Stimulated activated CD8-positive, alpha-beta memory T cell treated with anti-CD3 and anti-CD28 coated beads, Interleukin-12 subunit alpha, Interleukin-12 subunit beta, amount 100 ng/mL, for 24 hours (primary cell): ENCODE measurements around the gene SBNO1.
"Not testable (repeated sequence)": the region's sequence is repeated elsewhere in the genome, so short reads cannot be mapped to it uniquely, and the experiment has no call there.

ENCODE experiments used
- DNase-seq: peaks from one replicate; pipeline ENCODE4 v3.0.0-alpha.2; 2020; ENCODE audit errors: extremely low read depth

The SBNO1 gene

DNA sequence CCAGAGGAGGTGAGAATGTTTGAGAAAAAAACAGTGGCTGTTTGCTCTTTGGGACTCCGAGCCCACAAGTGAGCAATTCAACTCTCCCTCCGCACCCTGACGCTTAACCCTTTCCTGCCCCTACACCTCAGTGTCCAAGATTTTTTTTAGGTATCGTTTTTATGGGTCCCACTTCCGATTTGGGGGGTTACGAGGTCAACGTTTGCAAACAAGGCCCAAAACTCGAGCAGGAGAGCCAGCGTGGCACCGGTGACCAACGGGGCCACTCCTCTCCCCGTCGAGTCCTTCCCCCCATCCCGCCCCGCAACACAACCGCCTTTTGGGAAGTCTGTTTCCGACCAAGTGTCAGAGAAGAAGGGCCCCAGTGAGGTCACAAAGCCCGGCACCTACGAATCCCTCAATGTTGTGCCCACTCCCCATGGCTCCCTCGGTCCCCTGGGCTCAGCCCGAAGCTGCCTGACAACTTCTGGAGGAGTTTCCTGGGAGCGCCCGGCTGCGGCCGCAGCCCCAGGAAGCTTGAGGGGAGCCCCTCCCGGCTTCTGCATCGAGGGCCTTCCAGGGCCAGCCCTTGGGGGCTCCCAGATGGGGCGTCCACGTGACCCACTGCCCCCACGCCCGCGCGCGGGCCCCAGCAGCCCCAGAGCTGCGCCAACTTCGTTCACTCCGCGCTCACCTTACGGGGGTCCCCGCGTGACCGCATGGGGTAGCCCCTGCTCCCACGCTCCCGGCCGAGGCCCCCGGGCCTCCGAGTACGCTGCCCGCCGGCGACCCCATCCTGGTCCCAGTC, 94.2 kb downstream of the SBNO1 start:
- DNase-seq: no peak

GRCh38 chr12:123269896-123270213, 94.8 kb downstream of the SBNO1 start:
- no peak for DNase-seq

- DNase-seq: no peak
Observed at GRCh38 chr12:123269395-123269892, 95.2 kb downstream of the SBNO1 start.

DNA sequence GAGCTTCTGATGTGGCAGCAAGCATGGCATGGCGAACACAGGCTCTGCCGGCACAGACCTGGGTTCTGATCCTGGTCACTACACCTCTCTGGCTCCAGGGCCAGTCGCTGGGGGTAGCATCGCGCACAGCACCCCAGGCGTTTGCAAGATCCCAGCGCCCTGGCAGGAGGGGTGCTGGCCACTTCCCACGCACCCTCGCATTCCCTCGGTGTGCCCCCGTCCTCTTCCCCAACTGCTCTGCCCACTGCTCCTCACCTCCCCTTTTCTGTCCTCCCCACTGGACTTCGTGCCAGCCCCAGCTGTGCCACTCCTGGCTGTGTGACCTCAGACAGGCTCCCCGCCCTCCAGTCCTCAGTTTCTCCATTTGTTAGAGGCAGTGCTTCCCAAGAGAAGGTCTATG, 95.8 kb downstream of the SBNO1 start:
- no peak for DNase-seq

- DNase-seq: no peak
Observed at GRCh38 chr12:123267991-123268843, 96.4 kb downstream of the SBNO1 start.

GRCh38 chr12:123267335-123267920, 97.2 kb downstream of the SBNO1 start:
- no peak for DNase-seq

- DNase-seq: no peak
Observed at GRCh38 chr12:123266679-123267277, 97.9 kb downstream of the SBNO1 start.

GRCh38 chr12:123265851-123266678, 98.6 kb downstream of the SBNO1 start:
- DNase-seq: no peak

DNA sequence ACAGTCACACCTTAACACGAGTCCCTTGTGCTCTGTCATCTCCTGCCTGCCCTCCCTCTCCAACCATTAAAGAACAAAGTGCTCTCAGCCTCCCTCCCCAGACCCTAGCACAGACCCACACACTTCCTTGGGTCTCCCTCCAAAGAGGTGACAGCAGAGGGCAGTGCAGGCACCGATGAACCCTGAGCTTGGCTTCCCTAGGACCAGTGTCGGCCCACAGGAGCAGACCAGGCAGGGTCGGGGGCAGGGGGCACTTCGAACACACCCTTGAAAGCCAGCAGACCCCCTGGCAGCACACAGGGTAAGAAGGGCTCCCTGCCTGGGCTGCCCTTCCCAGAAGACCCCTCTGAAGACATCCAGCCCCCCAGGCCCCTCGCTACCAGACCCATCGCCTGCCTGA, 100.0 kb downstream of the SBNO1 start:
- DNase-seq: no peak

GRCh38 chr12:123263196-123263817, 101.3 kb downstream of the SBNO1 start:
- no peak for DNase-seq

- DNase-seq: no peak
Observed at GRCh38 chr12:123261196-123261595, 103.5 kb downstream of the SBNO1 start.

GRCh38 chr12:123260081-123260480, 104.6 kb downstream of the SBNO1 start:
- DNase-seq: no peak

DNA sequence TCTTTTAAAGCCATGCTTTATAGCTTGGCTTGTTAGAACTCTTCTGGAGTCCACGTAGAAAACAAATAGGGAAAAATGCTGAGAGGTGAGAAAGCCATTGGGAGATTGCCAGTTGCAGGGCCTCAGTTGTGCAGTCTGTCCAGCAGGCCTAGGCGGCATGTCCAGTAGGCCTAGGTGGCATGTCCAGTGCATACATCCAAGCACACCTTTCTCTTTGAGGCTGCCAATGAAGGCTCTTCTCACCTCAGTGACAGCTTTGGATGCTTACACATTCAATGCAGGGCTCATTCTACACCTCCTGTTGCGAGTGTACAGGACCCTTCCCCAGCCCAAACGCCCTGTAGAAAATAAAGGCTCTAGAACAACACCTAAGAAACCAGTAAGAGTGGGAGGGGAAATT, 106.1 kb downstream of the SBNO1 start:
- DNase-seq: no peak

DNA sequence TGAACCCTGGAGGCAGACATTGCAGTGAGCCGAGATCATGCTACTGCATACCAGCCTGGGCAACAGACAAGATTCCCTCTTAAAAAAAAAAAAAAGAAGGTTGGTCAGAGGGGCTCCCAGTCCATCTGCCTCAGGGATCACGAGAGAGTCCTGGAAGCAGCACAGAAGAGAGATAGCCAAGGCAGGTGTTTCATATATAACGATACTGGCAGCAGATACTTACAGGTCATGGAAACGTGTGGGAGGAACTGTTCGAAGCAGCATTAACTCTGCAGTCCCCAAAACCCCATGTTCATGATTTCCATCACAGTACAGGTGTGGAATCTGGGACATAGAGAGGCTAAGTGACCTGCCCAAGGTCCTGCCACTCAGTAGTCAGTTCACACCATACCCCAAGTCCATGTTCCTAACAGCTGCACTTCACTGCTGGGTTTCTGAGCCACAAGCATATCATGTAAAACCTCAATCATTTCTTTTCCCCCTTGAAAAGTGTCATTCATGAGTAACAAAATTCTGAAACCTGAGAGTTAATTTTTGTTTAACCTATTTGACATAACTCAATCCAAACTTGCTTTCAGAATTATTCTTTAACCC, 109.7 kb downstream of the SBNO1 start:
- no peak for DNase-seq

DNA sequence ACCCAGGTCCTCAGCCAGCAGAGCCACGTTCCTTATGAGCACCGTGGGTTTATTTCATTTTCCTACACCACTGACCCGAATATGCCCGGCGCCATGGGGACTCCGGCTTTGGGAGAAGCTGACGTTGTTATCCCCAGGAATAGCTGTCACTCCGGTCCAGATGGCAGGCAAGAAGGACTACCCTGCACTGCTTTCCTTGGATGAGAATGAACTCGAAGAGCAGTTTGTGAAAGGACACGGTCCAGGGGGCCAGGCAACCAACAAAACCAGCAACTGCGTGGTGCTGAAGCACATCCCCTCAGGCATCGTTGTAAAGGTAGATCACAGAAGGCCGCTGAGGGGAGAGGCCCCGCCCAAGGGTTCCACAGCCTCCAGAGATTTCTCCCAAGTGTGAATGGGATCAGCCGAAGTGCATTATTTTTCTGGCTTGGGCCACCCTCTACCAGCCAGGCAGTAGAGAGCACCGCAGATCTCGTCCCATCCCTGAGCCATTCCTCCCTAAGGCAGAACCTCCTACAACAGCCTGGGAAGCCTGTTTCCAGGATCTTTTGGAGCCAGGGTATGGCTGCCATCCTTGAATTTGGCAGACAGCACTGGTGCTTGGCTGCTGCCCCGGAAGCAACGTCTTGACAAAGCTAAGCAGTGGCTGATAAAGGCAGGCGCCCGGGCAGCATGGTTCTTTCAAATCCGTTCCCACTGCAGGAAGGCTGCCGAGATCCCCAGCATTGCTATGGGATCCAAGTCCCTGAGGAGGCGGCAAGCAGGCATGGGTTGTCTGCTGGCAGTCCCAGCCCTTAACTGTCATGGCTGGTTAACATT, 110.8 kb downstream of the SBNO1 start:
- no peak for DNase-seq

- DNase-seq: not testable (repeated sequence)
Observed at GRCh38 chr12:123252365-123252764, 112.3 kb downstream of the SBNO1 start.

DNA sequence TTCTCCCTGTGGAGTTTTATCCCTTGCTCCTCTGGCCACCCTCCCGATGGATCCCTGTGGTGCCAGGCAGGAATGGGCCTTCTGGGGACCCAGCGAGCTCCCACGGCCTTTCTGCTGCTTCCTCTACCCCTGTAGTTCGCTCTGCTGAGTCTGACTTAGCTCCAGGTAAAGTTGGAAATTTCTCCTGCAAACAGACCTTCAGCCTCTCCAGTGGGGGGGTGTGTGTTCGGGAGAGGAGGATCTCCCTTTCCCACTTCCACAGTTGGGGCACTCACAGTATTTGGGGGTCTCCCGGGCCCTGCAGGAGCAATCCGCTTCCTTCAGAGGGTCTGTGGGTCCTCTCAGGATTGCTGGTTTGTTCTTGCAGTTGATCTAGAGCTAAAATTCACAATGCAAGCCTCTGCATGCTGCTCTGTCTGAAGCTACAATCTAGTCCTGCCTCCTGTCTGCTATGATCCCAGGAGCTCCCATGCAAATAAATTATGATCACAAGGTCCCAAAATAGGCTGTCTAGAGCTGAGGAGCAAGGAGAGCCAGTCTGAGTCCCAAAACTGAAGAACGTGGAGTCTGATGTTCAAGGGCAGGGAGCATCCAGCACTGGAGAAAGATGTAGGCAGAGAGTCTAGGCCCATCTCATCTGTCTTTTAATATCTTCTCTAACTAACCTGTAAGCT, 113.1 kb downstream of the SBNO1 start:
- DNase-seq: no peak

- no peak for DNase-seq
Observed at GRCh38 chr12:123250471-123251383, 113.9 kb downstream of the SBNO1 start.
